Stomach (tissue), 9 donors: ENCODE data around the gene MTA2. TPM values are rescaled to one million over a fixed set of nuclear protein-coding genes. Genes with fewer than 3 reads are reported as not detected.
A peak's percentile ranks its signal among the peaks of the same experiment; 100 is the strongest.
"Not testable (repeated sequence)": the region's sequence is repeated elsewhere in the genome, so short reads cannot be mapped to it uniquely, and the experiment has no call there.

Experiments used
- DNase-seq, 2 donors: peaks; one replicate each; pipeline versions ENCODE4 v3.0.0 to v3.0.0-alpha.2; 2013 to 2019
- H3K27ac ChIP-seq, 5 donors: fragments of 200-600 bp in 4 of 5; sonication (generic) in 4 of 5; one replicate each; pipeline ENCODE4 v1.5.1; 2013 to 2019; ENCODE audit warnings: mild to moderate bottlenecking in 1 of 5, moderate library complexity in 1 of 5
- H3K27me3 ChIP-seq, 3 donors: fragments of 200-600 bp; sonication (generic); one replicate each; pipeline ENCODE4 v1.5.1; 2017 to 2019; ENCODE audit warnings: mixed run types in 1 of 3
- H3K36me3 ChIP-seq, 4 donors: fragments of 200-600 bp; sonication (generic); 1 replicate in 3 of 4; 2 replicates in 1 of 4; pipeline ENCODE4 v1.5.1; 2016 to 2019
- H3K4me1 ChIP-seq, 4 donors: fragments of 200-600 bp; sonication (generic); one replicate each; pipeline ENCODE4 v1.5.1; 2016 to 2019
- H3K4me3 ChIP-seq, 4 donors: fragments of 200-600 bp; sonication (generic) in 3 of 4; one replicate each; pipeline ENCODE4 v1.5.1; 2016 to 2019; ENCODE audit warnings: mild to moderate bottlenecking in 1 of 4
- H3K9me3 ChIP-seq, 4 donors: fragments of 200-600 bp; sonication (generic); one replicate each; pipeline ENCODE4 v1.5.1; 2016 to 2019
- CTCF ChIP-seq, 7 experiments: fragments of 450-650 bp in 4 of 7; fragments of 200-600 bp in 3 of 7; sonication (generic) in 3 of 7; IDR thresholded peaks; one replicate each; pipeline ENCODE4 v1.5.1; 2016 to 2019; ENCODE audit warnings: antibody characterized with exemption in 7 of 7, control low read depth in 2 of 7, mild to moderate bottlenecking in 1 of 7
- EP300 ChIP-seq: sonication (generic); formaldehyde crosslinking; IDR thresholded peaks from one replicate; pipeline ENCODE4 v1.6.1; 2017; ENCODE audit warnings: antibody characterized with exemption
- POLR2A ChIP-seq, 4 donors: fragments of 450-650 bp; IDR thresholded peaks; one replicate each; pipeline ENCODE4 v1.6.1; 2016; ENCODE audit warnings: antibody characterized with exemption in 4 of 4, control low read depth in 2 of 4, mild to moderate bottlenecking in 1 of 4, moderate library complexity in 1 of 4
- POLR2AphosphoS5 ChIP-seq, 3 donors: sonication (generic); formaldehyde crosslinking; IDR thresholded peaks; one replicate each; pipeline ENCODE4 v1.6.1; 2016; ENCODE audit warnings: antibody characterized with exemption in 3 of 3
- WGBS, 5 donors: extraction: QIAGEN DNeasy Blood & Tissue Kit in 3 of 5; methylation state at CpG; one replicate each; pipeline versions ENCODE4 v1.1.5 to v1.1.7; 2013 to 2018; 5-methylcytosine and 5-hydroxymethylcytosine counted together
- intact Hi-C: fragments of 100-400 bp; cut with DNase I; formaldehyde crosslinking; loops from one replicate; pipeline ENCODE4 v1.15.1; 2023; ENCODE audit warnings: low total_unique reads
- polyA plus RNA-seq, 3 donors: library from polyadenylated mRNA; stranded (reverse); fragments of 200-250 nt; gene quantifications; one replicate each; pipeline ENCODE4 v1.2.3, GENCODE V29; 2013
- total RNA-seq, 5 donors: library from RNA; depleted of rRNA; stranded (reverse); fragments of >200 nt; gene quantifications; one replicate each; pipeline versions ENCODE4 v1.1.0 to v1.2.3, GENCODE V29; 2014 to 2016
- donor health status: healthy with polysubstance abuse.
- donor health status: Bipolar disorder and iron deficiency.
- donor health status: healthy.

MTA2 gene
- total and polyA plus RNA-seq, 8 donors, result 32.8 to 110 (median 56.5) TPM

GRCh38 chr11:62565100-62565802 is 36.4 kb downstream of the MTA2 start:
- TF ChIP-seq POLR2AphosphoS5 (IDR thresholded peaks at IDR 0.05) (no peak), CTCF (IDR thresholded peaks at IDR 0.05) (no peak), POLR2A (IDR thresholded peaks at IDR 0.05) (no peak), EP300 (no peak)
- peaks cover 68 to 89% (median 86%) of the 10 kb centered on the region in 4 donors for H3K36me3 ChIP-seq
- DNase-seq, result no peak
- H3K27ac ChIP-seq, result peak overlapping the region in 4 of 5 donors; percentile 26 to 49 (median 28)
- intact Hi-C loops, result no loop called here
- peaks cover 16 to 76% (median 44%) of the 10 kb centered on the region in 4 donors for H3K4me1 ChIP-seq
- no peaks in the 10 kb centered on the region for H3K27me3 ChIP-seq
- H3K4me3 ChIP-seq, result no peak overlapping the region
- no peaks in the 10 kb centered on the region for H3K9me3 ChIP-seq
- 27 to 58% (median 49%) methylated on average over 5 of the region's 5 CpGs for WGBS, 5 donors

- Histone ChIP-seq H3K4me1 (peaks cover 31 to 86% (median 55%) of the 10 kb centered on the region in 4 donors), H3K36me3 (peaks cover 60 to 78% (median 75%) of the 10 kb centered on the region in 4 donors), H3K27ac (peak overlapping the region in 4 of 5 donors; percentile 81 to 97 (median 95))
- H3K27me3 ChIP-seq, H3K4me3 ChIP-seq, DNase-seq, H3K9me3 ChIP-seq, intact Hi-C loops: not testable (repeated sequence)
- 40 to 58% (median 49%) methylated on average over 3 of the region's 3 CpGs for WGBS, 5 donors
Measured at GRCh38 chr11:62561677-62562230, 39.9 kb downstream of the MTA2 start.

- TF ChIP-seq EP300, result no peak
- TF ChIP-seq CTCF (IDR thresholded peaks at IDR 0.05), result peak in 5 of 7 experiments; percentile 71 to 90 (median 79)
- no peak for TF ChIP-seq POLR2A (IDR thresholded peaks at IDR 0.05)
- TF ChIP-seq POLR2AphosphoS5 (IDR thresholded peaks at IDR 0.05), result peak; percentile 26 to 84 (median 52)
- peak overlapping the region; percentile 63 to 97 (median 95) for H3K27ac ChIP-seq
- peak; percentile 91 to 95 for DNase-seq
- H3K4me1 ChIP-seq, result peaks cover 42 to 87% (median 58%) of the 10 kb centered on the region in 4 donors
- no peaks in the 10 kb centered on the region for H3K9me3 ChIP-seq
- WGBS, 5 donors, result 14 to 30% (median 20%) methylated on average over 2 of the region's 2 CpGs
- intact Hi-C loops, result no loop called here
- peaks cover 49 to 67% (median 64%) of the 10 kb centered on the region in 4 donors for H3K36me3 ChIP-seq
- peak overlapping the region in 1 of 4 donors; percentile 9 for H3K4me3 ChIP-seq
- H3K27me3 ChIP-seq, result no peaks in the 10 kb centered on the region
Measured at GRCh38 chr11:62560566-62561103, 41.0 kb downstream of the MTA2 start.

GRCh38 chr11:62559626-62560025 is 42.0 kb downstream of the MTA2 start:
- DNase-seq, H3K27me3 ChIP-seq, intact Hi-C loops, H3K9me3 ChIP-seq: not testable (repeated sequence)
- 75 to 84% (median 80%) methylated on average over 5 of the region's 5 CpGs for WGBS, 5 donors
- H3K4me3 ChIP-seq, result peak overlapping the region in 1 of 4 donors; percentile 9
- peaks cover 40 to 57% (median 54%) of the 10 kb centered on the region in 4 donors for H3K36me3 ChIP-seq
- H3K27ac ChIP-seq, result peak overlapping the region; percentile 6 to 97 (median 95)
- peaks cover 48 to 87% (median 60%) of the 10 kb centered on the region in 4 donors for H3K4me1 ChIP-seq

GRCh38 chr11:62559204-62559603 is 42.5 kb downstream of the MTA2 start:
- Histone ChIP-seq H3K4me1 (peaks cover 52 to 89% (median 64%) of the 10 kb centered on the region in 4 donors), H3K27me3 (no peaks in the 10 kb centered on the region), H3K9me3 (no peaks in the 10 kb centered on the region), H3K27ac (peak overlapping the region; percentile 6 to 97 (median 95)), H3K4me3 (no peak overlapping the region), H3K36me3 (peaks cover 40 to 54% (median 51%) of the 10 kb centered on the region in 4 donors)
- TF ChIP-seq POLR2A (IDR thresholded peaks at IDR 0.05) (no peak), CTCF (IDR thresholded peaks at IDR 0.05) (no peak), POLR2AphosphoS5 (IDR thresholded peaks at IDR 0.05) (no peak), EP300 (no peak)
- whole genome bisulfite sequencing, 5 donors, result 85 to 89% (median 88%) methylated on average over 8 of the region's 8 CpGs
- no peak for DNase-seq
- intact Hi-C loops, result no loop called here
